HepG2 (cell line): ENCODE results near the gene VGF. TPM values are rescaled to one million over a fixed set of nuclear protein-coding genes. Genes with fewer than 3 reads are reported as not detected.

Experiments used
- ARNTL ChIP-seq: sonication (generic); formaldehyde crosslinking; IDR thresholded peaks from 2 replicates; pipeline ENCODE4 v1.4.0; 2020; ENCODE audit warnings: mild to moderate bottlenecking, missing genetic modification reagents
- CHCHD3 ChIP-seq: sonication (generic); formaldehyde crosslinking; IDR thresholded peaks from 2 replicates; pipeline ENCODE4 v1.8.0; 2022; ENCODE audit warnings: mild to moderate bottlenecking, missing genetic modification reagents, moderate library complexity
- FOXK1 ChIP-seq: sonication (generic); formaldehyde crosslinking; IDR thresholded peaks from 2 replicates; pipeline ENCODE4 v1.4.0; 2020; ENCODE audit warnings: low read depth, missing genetic modification reagents, borderline replicate concordance
- HDAC6 ChIP-seq: fragments of 200-600 bp; sonication (generic); IDR thresholded peaks from 2 replicates; pipeline ENCODE4 v1.7.0; 2017; ENCODE audit warnings: mild to moderate bottlenecking, antibody characterized with exemption, low read length, low read depth
- HIVEP1 ChIP-seq: sonication (generic); formaldehyde crosslinking; IDR thresholded peaks from 2 replicates; pipeline ENCODE4 v1.4.0; 2020; ENCODE audit warnings: mild to moderate bottlenecking, missing genetic modification reagents
- IRF2 ChIP-seq: IDR thresholded peaks from 2 replicates; pipeline ENCODE4 v1.6.1; 2018; ENCODE audit warnings: missing genetic modification reagents, missing compliant biosample characterization
- LCORL ChIP-seq, 2 experiments: fragments of 450-650 bp in 1 of 2; sonication (generic) in 1 of 2; formaldehyde crosslinking in 1 of 2; IDR thresholded peaks; 2 replicates each; pipeline versions ENCODE4 v1.5.0 to v1.6.1; 2017 to 2020; ENCODE audit warnings: antibody characterized with exemption in 1 of 2, missing genetic modification reagents in 1 of 2
- MEF2D ChIP-seq: sonication (generic); formaldehyde crosslinking; IDR thresholded peaks from 2 replicates; pipeline ENCODE4 v1.5.1; 2020; ENCODE audit warnings: mild to moderate bottlenecking, missing genetic modification reagents
- POLR2AphosphoS5 ChIP-seq: IDR thresholded peaks from 2 replicates; pipeline ENCODE4 v1.6.1; 2012; ENCODE audit warnings: low read depth, low read length
- RBM22 ChIP-seq: fragments of 200-400 bp; formaldehyde crosslinking; optimal IDR thresholded peaks from 2 replicates; pipeline ENCODE3; 2017; ENCODE audit warnings: mild to moderate bottlenecking, low read length, moderate library complexity
- SIX4 ChIP-seq: sonication (generic); formaldehyde crosslinking; IDR thresholded peaks from 2 replicates; pipeline ENCODE4 v1.4.0; 2020; ENCODE audit warnings: missing genetic modification reagents
- SMARCE1 ChIP-seq: fragments of 450-650 bp; IDR thresholded peaks from 2 replicates; pipeline ENCODE4 v1.6.1; 2017; ENCODE audit warnings: borderline replicate concordance
- XRCC5 ChIP-seq: fragments of 200-400 bp; formaldehyde crosslinking; optimal IDR thresholded peaks from 2 replicates; pipeline ENCODE3; 2017; ENCODE audit warnings: mild to moderate bottlenecking, low read length
- YEATS4 ChIP-seq: sonication (generic); formaldehyde crosslinking; IDR thresholded peaks from 2 replicates; pipeline ENCODE4 v1.4.0; 2020; ENCODE audit warnings: missing genetic modification reagents, borderline replicate concordance
- ZBTB4 ChIP-seq: sonication (generic); formaldehyde crosslinking; IDR thresholded peaks from 2 replicates; pipeline ENCODE4 v1.4.0; 2020; ENCODE audit warnings: missing genetic modification reagents, mild to moderate bottlenecking, borderline replicate concordance
- ZNF12 ChIP-seq: sonication (generic); formaldehyde crosslinking; IDR thresholded peaks from 2 replicates; pipeline ENCODE4 v1.5.0; 2020; ENCODE audit warnings: missing genetic modification reagents
- ZNF136 ChIP-seq: sonication (generic); formaldehyde crosslinking; IDR thresholded peaks from 2 replicates; pipeline ENCODE4 v1.8.1; 2022; ENCODE audit warnings: low read depth, mild to moderate bottlenecking, moderate library complexity, missing genetic modification reagents
- ZNF263 ChIP-seq: sonication (generic); formaldehyde crosslinking; IDR thresholded peaks from 2 replicates; pipeline ENCODE4 v1.4.0; 2020; ENCODE audit warnings: missing genetic modification reagents
- ZNF44 ChIP-seq: sonication (generic); formaldehyde crosslinking; IDR thresholded peaks from 2 replicates; pipeline ENCODE4 v1.5.1; 2020; ENCODE audit warnings: mild to moderate bottlenecking, missing genetic modification reagents
- ZNF562 ChIP-seq: sonication (generic); formaldehyde crosslinking; IDR thresholded peaks from 2 replicates; pipeline ENCODE4 v1.8.0; 2022; ENCODE audit warnings: missing genetic modification reagents, borderline replicate concordance
- ZNF580 ChIP-seq: IDR thresholded peaks from 2 replicates; pipeline ENCODE4 v1.6.1; 2016; ENCODE audit warnings: low read depth, borderline replicate concordance
- polyA plus RNA-seq, 8 experiments: library from polyadenylated mRNA; depleted of rRNA in 3 of 8; stranded (reverse) in 7 of 8; unstranded in 1 of 8; fragments of >200 nt; fragmentation: Illumina TruSeq in 4 of 8; extraction: Trizol in 4 of 8; gene quantifications; 2 replicates each; pipeline versions ENCODE4 v1.2.1 to v1.2.3, GENCODE V29; 2011 to 2016; ENCODE audit warnings: low read depth in 4 of 8, missing spikeins in 1 of 8, mixed read lengths in 1 of 8; ENCODE audit not compliant: insufficient read depth in 1 of 8
- total RNA-seq, 5 experiments: library from RNA; depleted of rRNA; stranded (reverse); fragments of >200 nt; fragmentation: Illumina TruSeq; extraction: Trizol; gene quantifications; 2 replicates each; pipeline ENCODE4 v1.2.3, GENCODE V29; 2016; ENCODE audit warnings: low read depth in 1 of 5
- TF ChIP-seq, protein P1 (sequence below): sonication (generic); formaldehyde crosslinking; IDR thresholded peaks from 2 replicates; pipeline ENCODE4 v1.4.0; 2020; ENCODE audit warnings: missing genetic modification reagents, mild to moderate bottlenecking, borderline replicate concordance
- TF ChIP-seq, protein P2 (sequence below): sonication (generic); formaldehyde crosslinking; IDR thresholded peaks from 2 replicates; pipeline ENCODE4 v1.8.1; 2023; ENCODE audit warnings: missing genetic modification reagents, mild to moderate bottlenecking, borderline replicate concordance

Gene VGF
- total and polyA plus RNA-seq, 2 of the 13 experiments (the other 11 are each of a cell fraction or from before 2014, with no cell fraction given), result 0.12 to 0.46 TPM

DNA sequence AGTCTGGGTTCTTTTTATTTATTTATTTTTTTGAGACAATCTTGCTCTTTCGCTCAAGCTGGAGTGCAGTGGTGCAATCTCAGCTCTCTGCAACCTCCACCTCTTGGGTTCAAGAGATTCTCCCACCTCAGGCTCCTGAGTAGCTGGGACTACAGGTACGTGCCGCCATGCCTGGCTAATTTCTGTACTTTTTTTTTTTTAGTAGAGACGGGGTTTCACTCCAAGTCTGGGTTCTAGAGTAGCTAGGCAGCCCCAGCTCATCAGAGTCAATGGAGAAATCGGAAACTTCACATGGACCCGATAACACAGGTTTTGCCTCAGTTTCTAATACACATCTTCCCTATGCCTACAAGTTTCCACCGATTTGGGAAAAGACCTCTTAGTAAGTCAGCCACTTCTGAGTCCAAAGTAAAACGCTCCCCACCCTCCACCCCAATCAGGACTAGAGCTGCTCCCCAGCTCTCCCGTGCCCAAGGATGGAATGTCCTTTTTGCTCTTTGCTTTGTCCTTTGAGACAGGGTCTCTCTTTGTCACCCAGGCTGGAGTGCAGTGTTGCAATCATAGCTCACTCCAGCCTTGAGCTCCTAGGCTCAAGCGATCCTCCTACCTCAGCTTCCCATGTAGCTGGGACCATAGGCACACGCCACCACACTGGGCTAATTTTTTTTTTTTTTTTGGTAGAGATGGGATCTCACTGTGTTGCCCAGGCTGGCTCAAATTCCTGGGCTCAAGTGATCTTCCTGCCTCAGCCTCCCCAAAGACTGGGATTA is 42.3 kb downstream of the VGF start (continued):
- TF ChIP-seq, protein P1, sequence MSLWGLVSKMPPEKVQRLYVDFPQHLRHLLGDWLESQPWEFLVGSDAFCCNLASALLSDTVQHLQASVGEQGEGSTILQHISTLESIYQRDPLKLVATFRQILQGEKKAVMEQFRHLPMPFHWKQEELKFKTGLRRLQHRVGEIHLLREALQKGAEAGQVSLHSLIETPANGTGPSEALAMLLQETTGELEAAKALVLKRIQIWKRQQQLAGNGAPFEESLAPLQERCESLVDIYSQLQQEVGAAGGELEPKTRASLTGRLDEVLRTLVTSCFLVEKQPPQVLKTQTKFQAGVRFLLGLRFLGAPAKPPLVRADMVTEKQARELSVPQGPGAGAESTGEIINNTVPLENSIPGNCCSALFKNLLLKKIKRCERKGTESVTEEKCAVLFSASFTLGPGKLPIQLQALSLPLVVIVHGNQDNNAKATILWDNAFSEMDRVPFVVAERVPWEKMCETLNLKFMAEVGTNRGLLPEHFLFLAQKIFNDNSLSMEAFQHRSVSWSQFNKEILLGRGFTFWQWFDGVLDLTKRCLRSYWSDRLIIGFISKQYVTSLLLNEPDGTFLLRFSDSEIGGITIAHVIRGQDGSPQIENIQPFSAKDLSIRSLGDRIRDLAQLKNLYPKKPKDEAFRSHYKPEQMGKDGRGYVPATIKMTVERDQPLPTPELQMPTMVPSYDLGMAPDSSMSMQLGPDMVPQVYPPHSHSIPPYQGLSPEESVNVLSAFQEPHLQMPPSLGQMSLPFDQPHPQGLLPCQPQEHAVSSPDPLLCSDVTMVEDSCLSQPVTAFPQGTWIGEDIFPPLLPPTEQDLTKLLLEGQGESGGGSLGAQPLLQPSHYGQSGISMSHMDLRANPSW (CRISPR knock-in tag), result no peak
- TF ChIP-seq, protein P2, sequence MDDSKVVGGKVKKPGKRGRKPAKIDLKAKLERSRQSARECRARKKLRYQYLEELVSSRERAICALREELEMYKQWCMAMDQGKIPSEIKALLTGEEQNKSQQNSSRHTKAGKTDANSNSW (CRISPR knock-in tag), result no peak
- TF ChIP-seq YEATS4 (no peak; the same call in none of the 2 replicates), POLR2AphosphoS5 (peak; percentile 71), ZNF580 (peak; percentile 77; the same call in 1 of the 2 replicates), ZNF44 (no peak), HDAC6 (no peak), ZNF263 (CRISPR knock-in tag) (peak; percentile 73), ARNTL (CRISPR knock-in tag) (no peak), ZBTB4 (CRISPR knock-in tag) (no peak), ZNF12 (no peak), XRCC5 (peak; percentile 40), SIX4 (CRISPR knock-in tag) (no peak), IRF2 (no peak), HIVEP1 (peak; percentile 36; the same call in 1 of the 2 replicates), SMARCE1 (no peak), CHCHD3 (CRISPR knock-in tag) (no peak), ZNF136 (no peak), RBM22 (no peak), ZNF562 (CRISPR knock-in tag) (no peak), FOXK1 (CRISPR knock-in tag) (0 out of 2 replicates have a peak, but pooled peaks have one; percentile 38), LCORL (IDR thresholded peaks at IDR 0.05) (no peak), LCORL (CRISPR knock-in tag; IDR thresholded peaks at IDR 0.05) (peak; percentile 74), MEF2D (no peak)
